Peyer's patch (tissue), 4 donors: ENCODE measurements around the gene MTUS2.

Source experiments
- POLR2A ChIP-seq, 2 donors: fragments of 450-650 bp; IDR thresholded peaks; one replicate each; pipeline ENCODE4 v1.5.1; 2017; ENCODE audit warnings: antibody characterized with exemption in 2 of 2, mild to moderate bottlenecking in 2 of 2, moderate library complexity in 2 of 2
- TF ChIP-seq, protein P1 (sequence below), 6 experiments: fragments of 450-650 bp in 4 of 6; fragments of 200-600 bp in 2 of 6; sonication (generic) in 1 of 6; IDR thresholded peaks; one replicate each; pipeline ENCODE4 v1.5.1; 2017 to 2019; ENCODE audit warnings: antibody characterized with exemption in 6 of 6, mild to moderate bottlenecking in 3 of 6, moderate library complexity in 1 of 6

DNA sequence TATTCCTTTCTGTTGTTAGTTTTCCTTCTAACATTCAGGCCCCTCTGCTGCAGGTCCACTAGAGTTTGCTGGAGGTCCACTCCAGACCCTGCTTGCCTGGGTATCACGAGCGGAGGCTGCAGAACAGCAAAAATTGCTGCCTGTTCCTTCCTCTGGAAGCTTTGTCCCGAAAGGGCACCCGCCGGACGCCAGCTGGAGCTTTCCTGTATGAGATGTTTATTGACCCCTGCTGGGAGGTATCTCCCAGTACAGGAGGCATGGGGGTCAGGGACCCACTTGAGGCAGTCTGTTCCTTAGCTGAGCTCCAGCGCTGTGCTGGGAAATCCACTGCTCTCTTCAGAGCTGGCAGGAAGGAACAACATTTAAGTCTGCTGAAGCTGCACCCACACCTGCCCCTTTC lies 516.2 kb downstream of the MTUS2 start:
- TF ChIP-seq, protein P1, sequence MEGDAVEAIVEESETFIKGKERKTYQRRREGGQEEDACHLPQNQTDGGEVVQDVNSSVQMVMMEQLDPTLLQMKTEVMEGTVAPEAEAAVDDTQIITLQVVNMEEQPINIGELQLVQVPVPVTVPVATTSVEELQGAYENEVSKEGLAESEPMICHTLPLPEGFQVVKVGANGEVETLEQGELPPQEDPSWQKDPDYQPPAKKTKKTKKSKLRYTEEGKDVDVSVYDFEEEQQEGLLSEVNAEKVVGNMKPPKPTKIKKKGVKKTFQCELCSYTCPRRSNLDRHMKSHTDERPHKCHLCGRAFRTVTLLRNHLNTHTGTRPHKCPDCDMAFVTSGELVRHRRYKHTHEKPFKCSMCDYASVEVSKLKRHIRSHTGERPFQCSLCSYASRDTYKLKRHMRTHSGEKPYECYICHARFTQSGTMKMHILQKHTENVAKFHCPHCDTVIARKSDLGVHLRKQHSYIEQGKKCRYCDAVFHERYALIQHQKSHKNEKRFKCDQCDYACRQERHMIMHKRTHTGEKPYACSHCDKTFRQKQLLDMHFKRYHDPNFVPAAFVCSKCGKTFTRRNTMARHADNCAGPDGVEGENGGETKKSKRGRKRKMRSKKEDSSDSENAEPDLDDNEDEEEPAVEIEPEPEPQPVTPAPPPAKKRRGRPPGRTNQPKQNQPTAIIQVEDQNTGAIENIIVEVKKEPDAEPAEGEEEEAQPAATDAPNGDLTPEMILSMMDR (IDR thresholded peaks at IDR 0.05): no peak
- TF ChIP-seq POLR2A (IDR thresholded peaks at IDR 0.05): no peak
